Smooth muscle cell (in vitro differentiated cells): ENCODE data around the gene SFT2D3. TPM values are rescaled to one million over a fixed set of nuclear protein-coding genes. Genes with fewer than 3 reads are reported as not detected.

Experiments
- DNase-seq: peaks from one replicate; lab custom pipeline; 2025; ENCODE audit not compliant: unreplicated experiment; lab: John Stamatoyannopoulos, UW
- H2AFZ ChIP-seq: fragments of 200-600 bp; sonication (generic); 2 replicates; pipeline ENCODE4 v1.6.0; 2016; ENCODE audit warnings: antibody characterized with exemption, low read depth, mild to moderate bottlenecking
- H3F3A ChIP-seq: fragments of 200-600 bp; sonication (generic); 2 replicates; pipeline ENCODE4 v1.6.0; 2017; ENCODE audit warnings: antibody characterized with exemption, low read depth
- H3K27ac ChIP-seq: fragments of 200-600 bp; sonication (generic); 2 replicates; pipeline ENCODE4 v1.5.1; 2016; ENCODE audit warnings: low read depth, mild to moderate bottlenecking
- H3K27me3 ChIP-seq: fragments of 200-600 bp; sonication (generic); 2 replicates; pipeline ENCODE4 v1.6.1; 2016; ENCODE audit warnings: low read depth, mild to moderate bottlenecking
- H3K36me3 ChIP-seq: fragments of 200-600 bp; sonication (generic); 2 replicates; pipeline ENCODE4 v1.5.1; 2016; ENCODE audit warnings: low read depth
- H3K4me1 ChIP-seq: fragments of 200-600 bp; sonication (generic); 2 replicates; pipeline ENCODE4 v1.5.1; 2016; ENCODE audit warnings: low read depth
- H3K4me2 ChIP-seq: fragments of 200-600 bp; sonication (generic); 2 replicates; pipeline ENCODE4 v1.6.0; 2016; ENCODE audit warnings: mild to moderate bottlenecking
- H3K4me3 ChIP-seq: fragments of 200-600 bp; sonication (generic); 2 replicates; pipeline ENCODE4 v1.5.1; 2016; ENCODE audit warnings: mild to moderate bottlenecking
- H3K79me2 ChIP-seq: fragments of 200-600 bp; sonication (generic); 2 replicates; pipeline ENCODE4 v1.6.0; 2016; ENCODE audit warnings: low read depth, mild to moderate bottlenecking
- H3K9ac ChIP-seq: fragments of 200-600 bp; sonication (generic); 2 replicates; pipeline ENCODE4 v1.6.0; 2016; ENCODE audit warnings: low read depth
- H3K9me3 ChIP-seq: fragments of 200-600 bp; sonication (generic); replicated peaks from 2 replicates; pipeline ENCODE4 v1.5.1; 2016; ENCODE audit warnings: low read depth
- H4K20me1 ChIP-seq: fragments of 200-600 bp; sonication (generic); 2 replicates; pipeline ENCODE4 v1.6.0; 2016; ENCODE audit warnings: low read depth
- WGBS: methylation state at CpG from one replicate; pipeline ENCODE4 v1.1.7; 2016; ENCODE audit warnings: low lambda C conversion rate; 5-methylcytosine and 5-hydroxymethylcytosine counted together
- polyA plus RNA-seq: library from polyadenylated mRNA; unstranded; fragments of >200 nt; fragmentation: Nextera tagmentation; extraction: Ambion mirVana; gene quantifications from 2 replicates; pipeline ENCODE4 v1.2.1, GENCODE V29; 2016
- total RNA-seq: library from RNA; depleted of rRNA; stranded (reverse); fragments of >200 nt; gene quantifications from 2 replicates; pipeline ENCODE4 v1.2.3, GENCODE V29; 2014
- TF ChIP-seq, protein P1 (sequence below): fragments of 200-600 bp; sonication (generic); IDR thresholded peaks from 2 replicates; pipeline ENCODE4 v1.5.1; 2017; ENCODE audit warnings: borderline replicate concordance, mild to moderate bottlenecking, antibody characterized with exemption; ENCODE audit not compliant: insufficient read depth, poor library complexity, severe bottlenecking

The SFT2D3 gene
- total and polyA plus RNA-seq, 2 experiments from 2014 or later: 7.0 TPM; not detected in 1

GRCh38 chr2:127672341-127673224 is 28.7 kb upstream of the SFT2D3 start:
- no peaks in the 10 kb centered on the region for H3K9me3 ChIP-seq
- no peaks in the 10 kb centered on the region for H3K36me3 ChIP-seq
- H3K4me1 ChIP-seq: no peaks in the 10 kb centered on the region
- H3K4me2 ChIP-seq: no peak overlapping the region
- no peak for DNase-seq
- H3K27me3 ChIP-seq: peaks cover 8% of the 10 kb centered on the region
- no peak overlapping the region for H3K9ac ChIP-seq
- H3F3A ChIP-seq: peaks cover 4% of the 10 kb centered on the region
- TF ChIP-seq, protein P1, sequence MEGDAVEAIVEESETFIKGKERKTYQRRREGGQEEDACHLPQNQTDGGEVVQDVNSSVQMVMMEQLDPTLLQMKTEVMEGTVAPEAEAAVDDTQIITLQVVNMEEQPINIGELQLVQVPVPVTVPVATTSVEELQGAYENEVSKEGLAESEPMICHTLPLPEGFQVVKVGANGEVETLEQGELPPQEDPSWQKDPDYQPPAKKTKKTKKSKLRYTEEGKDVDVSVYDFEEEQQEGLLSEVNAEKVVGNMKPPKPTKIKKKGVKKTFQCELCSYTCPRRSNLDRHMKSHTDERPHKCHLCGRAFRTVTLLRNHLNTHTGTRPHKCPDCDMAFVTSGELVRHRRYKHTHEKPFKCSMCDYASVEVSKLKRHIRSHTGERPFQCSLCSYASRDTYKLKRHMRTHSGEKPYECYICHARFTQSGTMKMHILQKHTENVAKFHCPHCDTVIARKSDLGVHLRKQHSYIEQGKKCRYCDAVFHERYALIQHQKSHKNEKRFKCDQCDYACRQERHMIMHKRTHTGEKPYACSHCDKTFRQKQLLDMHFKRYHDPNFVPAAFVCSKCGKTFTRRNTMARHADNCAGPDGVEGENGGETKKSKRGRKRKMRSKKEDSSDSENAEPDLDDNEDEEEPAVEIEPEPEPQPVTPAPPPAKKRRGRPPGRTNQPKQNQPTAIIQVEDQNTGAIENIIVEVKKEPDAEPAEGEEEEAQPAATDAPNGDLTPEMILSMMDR: no peak
- H3K79me2 ChIP-seq: peaks cover 15% of the 10 kb centered on the region
- H4K20me1 ChIP-seq: peaks cover 11% of the 10 kb centered on the region
- no peak overlapping the region for H3K27ac ChIP-seq
- H3K4me3 ChIP-seq: no peak overlapping the region
- H2AFZ ChIP-seq: no peak overlapping the region
- 88% methylated on average over 20 of the region's 20 CpGs for WGBS

GRCh38 chr2:127673291-127674069 is 27.8 kb upstream of the SFT2D3 start:
- no peak overlapping the region for H3K4me3 ChIP-seq
- peaks cover 4% of the 10 kb centered on the region for H3F3A ChIP-seq
- 92% methylated on average over 17 of the region's 17 CpGs for WGBS
- H3K27me3 ChIP-seq: peaks cover 13% of the 10 kb centered on the region
- no peak overlapping the region for H3K9ac ChIP-seq
- H3K27ac ChIP-seq: no peak overlapping the region
- H3K4me2 ChIP-seq: peak overlapping the region; percentile 92
- no peaks in the 10 kb centered on the region for H3K9me3 ChIP-seq
- peaks cover 7% of the 10 kb centered on the region for H4K20me1 ChIP-seq
- H2AFZ ChIP-seq: no peak overlapping the region
- TF ChIP-seq, protein P1: no peak
- no peak for DNase-seq
- no peaks in the 10 kb centered on the region for H3K4me1 ChIP-seq
- H3K79me2 ChIP-seq: peaks cover 7% of the 10 kb centered on the region
- H3K36me3 ChIP-seq: no peaks in the 10 kb centered on the region

DNA sequence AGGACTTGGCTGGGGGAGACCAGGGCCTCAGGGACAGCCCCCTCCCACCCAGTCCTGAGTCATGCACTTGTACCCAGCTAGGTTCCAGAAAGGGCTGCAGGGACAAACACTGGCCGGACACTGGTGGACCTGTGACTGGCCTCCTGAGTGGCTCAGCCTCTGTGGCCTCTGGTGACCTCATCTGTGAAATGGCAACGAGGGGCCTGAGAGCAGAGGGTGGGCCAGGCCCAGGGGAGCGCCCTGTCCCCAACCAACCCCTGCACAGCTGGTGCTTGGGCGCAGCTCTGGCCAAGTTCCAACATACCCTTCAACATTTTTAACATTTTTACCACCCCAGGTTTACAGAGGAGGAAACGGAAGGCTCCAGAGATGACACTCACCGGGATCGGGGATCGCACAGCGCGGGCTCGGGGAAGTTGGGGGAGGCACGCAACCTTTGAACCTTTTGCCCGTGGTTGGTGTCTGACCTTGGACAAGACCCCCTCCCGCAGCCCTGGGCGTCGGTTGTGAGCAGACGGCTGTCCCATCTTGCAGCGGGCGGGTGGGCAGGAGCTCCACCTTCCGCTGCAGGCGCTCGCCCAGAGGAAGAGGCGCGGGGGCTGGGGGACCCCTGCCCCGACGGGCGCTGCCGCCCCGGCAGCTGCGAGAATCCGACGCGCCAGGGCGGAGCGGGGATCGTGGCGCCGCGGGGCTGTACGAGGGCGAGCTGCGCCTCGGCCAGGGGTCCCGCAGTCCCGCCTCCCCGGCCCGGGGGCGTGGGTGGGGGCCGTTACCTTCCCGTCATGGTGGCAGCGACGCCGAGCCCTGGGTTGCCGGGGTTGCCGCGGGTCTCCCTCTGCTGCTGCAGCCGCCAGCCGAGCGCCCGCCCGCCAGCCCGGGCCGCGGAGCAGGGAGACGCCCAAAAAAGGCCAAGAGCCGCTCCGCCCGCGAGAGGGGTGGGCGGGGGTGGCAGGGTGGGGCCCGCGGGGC is 26.8 kb upstream of the SFT2D3 start:
- WGBS: 9% methylated on average over 45 of the region's 72 CpGs
- no peaks in the 10 kb centered on the region for H3K4me1 ChIP-seq
- no peaks in the 10 kb centered on the region for H4K20me1 ChIP-seq
- TF ChIP-seq, protein P1: no peak
- peak overlapping the region; percentile 74 for H2AFZ ChIP-seq
- no peaks in the 10 kb centered on the region for H3K9me3 ChIP-seq
- H3K79me2 ChIP-seq: peaks cover 7% of the 10 kb centered on the region
- H3K4me2 ChIP-seq: peak overlapping the region; percentile 92
- H3K36me3 ChIP-seq: no peaks in the 10 kb centered on the region
- peaks cover 13% of the 10 kb centered on the region for H3K27me3 ChIP-seq
- no peak for DNase-seq
- no peak overlapping the region for H3K27ac ChIP-seq
- H3K9ac ChIP-seq: peak overlapping the region; percentile 13
- peak overlapping the region; percentile 61 for H3K4me3 ChIP-seq
- peaks cover 4% of the 10 kb centered on the region for H3F3A ChIP-seq
